Mucosa of descending colon (tissue), 3 donors: ENCODE measurements around the gene BLM. TPM values are rescaled to one million over a fixed set of nuclear protein-coding genes. Genes with fewer than 3 reads are reported as not detected.

Experiments
- ATAC-seq: fragments of 200-7000 bp; cut with Tn5 transposase; one replicate; pipeline ENCODE4 v1.9.1; 2020; ENCODE audit warnings: mild to moderate bottlenecking, moderate library complexity
- DNase-seq, 3 donors: peaks; one replicate each; pipeline ENCODE4 v3.0.0-alpha.2; 2020
- H3K36me3 ChIP-seq: fragments of 200-600 bp; one replicate; pipeline ENCODE4 v1.8.0; 2021; ENCODE audit warnings: low read depth, mild to moderate bottlenecking
- H3K4me1 ChIP-seq: fragments of 200-600 bp; one replicate; pipeline ENCODE4 v1.8.0; 2021; ENCODE audit warnings: low read depth, mild to moderate bottlenecking
- H3K4me3 ChIP-seq: fragments of 200-600 bp; one replicate; pipeline ENCODE4 v1.8.0; 2021; ENCODE audit warnings: mild to moderate bottlenecking
- H3K9me3 ChIP-seq: fragments of 200-600 bp; one replicate; pipeline ENCODE4 v1.8.0; 2021; ENCODE audit warnings: mild to moderate bottlenecking
- CTCF ChIP-seq: fragments of 200-600 bp; IDR thresholded peaks from one replicate; pipeline ENCODE4 v1.8.0; 2022; ENCODE audit warnings: antibody characterized with exemption, mild to moderate bottlenecking
- intact Hi-C, 2 donors: fragments of 100-400 bp; cut with DNase I in 1 of 2; cut with micrococcal nuclease in 1 of 2; formaldehyde crosslinking; loops; one replicate each; pipeline versions ENCODE4 v1.11.0 to v1.11.1; 2022; cut with DNase I, micrococcal nuclease
- total RNA-seq, 3 donors: library from RNA; stranded (reverse); fragmentation: NEBNext Ultra II Directional in 2 of 3; extraction: Animal tissue kit (Norgen Biotek cat#: 25700) in 2 of 3; gene quantifications; one replicate each; pipeline versions ENCODE4 v1.2.1 to v1.2.4, GENCODE V29; 2021 to 2023
- donor health status: DM: no; HTN: no; CAD: no; lungs with moderate emphysema.
- donor health status: DM: no; HTN: no; CAD: no.
- donor health status: DM: no; HTN: yes; CAD: no.

The BLM gene
- total RNA-seq, 3 donors from 2014 or later: 2.9 to 7.2 (median 4.1) TPM

GRCh38 chr15:90807074-90807785 is 90.1 kb downstream of the BLM start:
- intact Hi-C loops: no loop called here
- Histone ChIP-seq H3K4me3 (no peak overlapping the region), H3K9me3 (no peaks in the 10 kb centered on the region), H3K36me3 (no peaks in the 10 kb centered on the region), H3K4me1 (no peaks in the 10 kb centered on the region)
- no peak for TF ChIP-seq CTCF
- DNase-seq (no peak), ATAC-seq (no peak)

DNA sequence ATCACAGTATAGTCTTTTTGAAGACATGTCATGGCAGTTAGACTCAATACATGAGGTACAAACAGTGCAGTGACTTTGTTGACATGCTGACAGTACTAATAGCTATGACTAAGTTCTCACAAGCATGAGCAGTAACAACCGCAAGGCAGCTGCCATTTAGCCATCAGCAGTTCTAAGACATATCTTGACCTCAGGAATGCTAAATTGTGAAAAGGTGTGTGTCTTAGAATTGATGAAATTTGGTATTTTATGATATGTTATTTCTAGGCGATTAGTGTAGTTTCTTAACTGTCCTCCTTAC is 90.6 kb downstream of the BLM start:
- DNase-seq: no peak
- Histone ChIP-seq H3K9me3 (no peaks in the 10 kb centered on the region), H3K4me3 (no peak overlapping the region), H3K4me1 (no peaks in the 10 kb centered on the region), H3K36me3 (no peaks in the 10 kb centered on the region)
- peak; percentile 44 for ATAC-seq
- intact Hi-C loops: no loop called here
- TF ChIP-seq CTCF: no peak

- Histone ChIP-seq H3K9me3 (no peaks in the 10 kb centered on the region), H3K36me3 (no peaks in the 10 kb centered on the region), H3K4me3 (no peak overlapping the region), H3K4me1 (no peaks in the 10 kb centered on the region)
- no peak for TF ChIP-seq CTCF
- DNase-seq (no peak), ATAC-seq (peak; percentile 20)
- intact Hi-C loops: no loop called here
Measured at GRCh38 chr15:90808517-90809235, 91.5 kb downstream of the BLM start.

DNA sequence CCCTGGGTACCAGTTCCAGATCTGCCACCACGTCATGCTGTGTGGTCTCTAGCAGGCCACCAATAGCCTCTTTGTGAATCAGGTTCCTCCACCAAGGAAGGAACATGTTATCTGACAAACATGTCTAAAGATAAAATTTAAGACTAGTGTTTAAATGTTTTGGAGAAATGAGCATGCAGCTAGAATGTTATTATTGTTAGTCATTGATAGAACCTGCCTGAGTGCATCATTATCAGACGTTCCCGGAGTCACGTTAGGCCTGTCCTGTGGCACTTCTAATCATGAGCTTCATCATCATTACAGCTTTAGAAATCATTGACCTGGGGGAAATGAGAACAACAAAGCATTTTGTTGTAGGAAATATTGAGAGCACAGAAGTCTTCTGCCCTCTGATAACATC is 92.4 kb downstream of the BLM start:
- DNase-seq (no peak), ATAC-seq (no peak)
- no peaks in the 10 kb centered on the region for H3K4me1 ChIP-seq
- H3K36me3 ChIP-seq: no peaks in the 10 kb centered on the region
- no peak overlapping the region for H3K4me3 ChIP-seq
- TF ChIP-seq CTCF: no peak
- intact Hi-C loops: no loop called here
- no peaks in the 10 kb centered on the region for H3K9me3 ChIP-seq

DNA sequence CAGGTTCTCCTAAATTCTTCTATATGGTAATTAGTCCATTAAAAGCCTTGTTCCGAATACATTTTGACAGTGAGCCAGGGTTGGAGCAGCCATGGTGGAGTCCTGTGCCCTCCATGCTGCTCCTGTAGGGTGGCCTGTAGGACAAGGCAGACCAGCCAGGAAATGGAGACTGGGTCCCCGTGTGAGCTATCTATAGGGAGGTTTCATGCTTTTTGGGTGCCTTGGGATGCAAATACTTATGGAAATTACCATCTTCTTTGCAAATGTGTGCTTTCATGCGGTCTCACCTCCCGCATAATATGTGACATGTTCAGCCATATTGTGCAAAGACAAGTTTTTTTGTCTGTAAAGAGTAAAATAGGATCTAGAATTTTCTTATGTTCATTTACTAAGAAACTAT is 93.2 kb downstream of the BLM start:
- Histone ChIP-seq H3K9me3 (no peaks in the 10 kb centered on the region), H3K36me3 (no peaks in the 10 kb centered on the region), H3K4me1 (no peaks in the 10 kb centered on the region), H3K4me3 (no peak overlapping the region)
- no peak for DNase-seq
- intact Hi-C loops: no loop called here
- TF ChIP-seq CTCF: no peak
- ATAC-seq: no peak
